ENCODE measurements around the gene DLG1.
"Not testable (repeated sequence)": the region's sequence is repeated elsewhere in the genome, so short reads cannot be mapped to it uniquely, and the experiment has no call there.

Gene DLG1

GRCh38 chr3:197286678-197287077 is 11.7 kb downstream of the DLG1 start:
- no peak for DNase-seq (ENCODE audit: low read depth)

GRCh38 chr3:197285557-197285956 is 12.9 kb downstream of the DLG1 start:
- no peak for DNase-seq (ENCODE audit: low read depth)

GRCh38 chr3:197283045-197283444 is 15.4 kb downstream of the DLG1 start:
- DNase-seq (ENCODE audit: low read depth): no peak

- DNase-seq (ENCODE audit: low read depth): no peak
Observed at GRCh38 chr3:197281849-197282248, 16.6 kb downstream of the DLG1 start.

GRCh38 chr3:197280156-197280555 is 18.3 kb downstream of the DLG1 start:
- DNase-seq (ENCODE audit: low read depth): no peak

- no peak for DNase-seq (ENCODE audit: low read depth)
Observed at GRCh38 chr3:197278933-197279332, 19.5 kb downstream of the DLG1 start.

GRCh38 chr3:197276808-197277207 is 21.6 kb downstream of the DLG1 start:
- not testable (repeated sequence) for DNase-seq (ENCODE audit: low read depth)

- DNase-seq (ENCODE audit: low read depth): no peak
Observed at GRCh38 chr3:197270558-197271317, 27.7 kb downstream of the DLG1 start.

- no peak for DNase-seq (ENCODE audit: low read depth)
Observed at GRCh38 chr3:197269024-197269423, 29.4 kb downstream of the DLG1 start.

GRCh38 chr3:197268294-197268693 is 30.1 kb downstream of the DLG1 start:
- no peak for DNase-seq (ENCODE audit: low read depth)

GRCh38 chr3:197266331-197266730 is 32.1 kb downstream of the DLG1 start:
- DNase-seq (ENCODE audit: low read depth): no peak

- DNase-seq (ENCODE audit: low read depth): no peak
Observed at GRCh38 chr3:197262709-197263108, 35.7 kb downstream of the DLG1 start.

GRCh38 chr3:197261164-197261509 is 37.3 kb downstream of the DLG1 start:
- DNase-seq (ENCODE audit: low read depth): no peak

GRCh38 chr3:197260491-197261163 is 37.8 kb downstream of the DLG1 start:
- no peak for DNase-seq (ENCODE audit: low read depth)

GRCh38 chr3:197259096-197259495 is 39.3 kb downstream of the DLG1 start:
- no peak for DNase-seq (ENCODE audit: low read depth)

- no peak for DNase-seq (ENCODE audit: low read depth)
Observed at GRCh38 chr3:197258168-197258755, 40.1 kb downstream of the DLG1 start.

- no peak for DNase-seq (ENCODE audit: low read depth)
Observed at GRCh38 chr3:197257711-197258110, 40.7 kb downstream of the DLG1 start.

GRCh38 chr3:197256836-197257444 is 41.5 kb downstream of the DLG1 start:
- DNase-seq (ENCODE audit: low read depth): peak; percentile 37

GRCh38 chr3:197256104-197256503 is 42.3 kb downstream of the DLG1 start:
- DNase-seq (ENCODE audit: low read depth): no peak

GRCh38 chr3:197253238-197253947 is 45.0 kb downstream of the DLG1 start:
- DNase-seq (ENCODE audit: low read depth): no peak

- DNase-seq (ENCODE audit: low read depth): no peak
Observed at GRCh38 chr3:197249542-197249941, 48.9 kb downstream of the DLG1 start.

- DNase-seq (ENCODE audit: low read depth): no peak
Observed at GRCh38 chr3:197248341-197248740, 50.1 kb downstream of the DLG1 start.

Data from fibroblast of the conjunctiva (primary cell).